Liver (tissue), 3 donors: Measurements from ENCODE around the gene PRSS12.

Experiments used
- EGR1 ChIP-seq, 2 donors: IDR thresholded peaks; 2 replicates each; pipeline ENCODE4 v1.6.1; 2016 to 2018; ENCODE audit warnings: antibody characterized with exemption in 2 of 2, low read depth in 2 of 2
- GABPA ChIP-seq, 2 donors: IDR thresholded peaks in 1 of 2; conservative IDR thresholded peaks in 1 of 2; 2 replicates each; pipeline ENCODE4 v1.6.1; 2016; ENCODE audit warnings: antibody characterized with exemption in 2 of 2, mild to moderate bottlenecking in 1 of 2, moderate library complexity in 1 of 2
- JUND ChIP-seq, 2 donors: IDR thresholded peaks; 2 replicates each; pipeline ENCODE4 v1.6.1; 2016; ENCODE audit warnings: antibody characterized with exemption in 2 of 2
- NR2F2 ChIP-seq: IDR thresholded peaks from 2 replicates; pipeline ENCODE4 v1.6.1; 2016; ENCODE audit warnings: antibody characterized with exemption
- RAD21 ChIP-seq, 2 donors: IDR thresholded peaks; 2 replicates each; pipeline ENCODE4 v1.6.1; 2016; ENCODE audit warnings: antibody characterized with exemption in 2 of 2, mild to moderate bottlenecking in 2 of 2
- RXRA ChIP-seq, 2 donors: IDR thresholded peaks; 2 replicates each; pipeline ENCODE4 v1.6.1; 2017 to 2018; ENCODE audit warnings: antibody characterized with exemption in 2 of 2, mild to moderate bottlenecking in 1 of 2
- SP1 ChIP-seq: IDR thresholded peaks from 2 replicates; pipeline ENCODE4 v1.6.1; 2018; ENCODE audit warnings: antibody characterized with exemption, mild to moderate bottlenecking
- TAF1 ChIP-seq: conservative IDR thresholded peaks from 2 replicates; pipeline ENCODE4 v1.6.1; 2016; ENCODE audit warnings: antibody characterized with exemption, mild to moderate bottlenecking
- YY1 ChIP-seq: IDR thresholded peaks from 2 replicates; pipeline ENCODE4 v1.6.1; 2016; ENCODE audit warnings: antibody characterized with exemption, mild to moderate bottlenecking
- TF ChIP-seq, protein P1 (sequence below): fragments of 150-350 bp; IDR thresholded peaks from 2 replicates; pipeline ENCODE4 v1.5.1; 2017; ENCODE audit warnings: improper control_type of control experiment, low read depth, low read length; ENCODE audit not compliant: missing input control
- TF ChIP-seq, protein P2 (sequence below): IDR thresholded peaks from 2 replicates; pipeline ENCODE4 v1.6.1; 2016; ENCODE audit warnings: antibody characterized with exemption, mild to moderate bottlenecking
- TF ChIP-seq, protein P3 (sequence below): IDR thresholded peaks from 2 replicates; pipeline ENCODE4 v1.6.1; 2016; ENCODE audit warnings: antibody characterized with exemption
- TF ChIP-seq, protein P4 (sequence below): IDR thresholded peaks from 2 replicates; pipeline ENCODE4 v1.6.1; 2016; ENCODE audit warnings: antibody characterized with exemption
- TF ChIP-seq, protein P5 (sequence below): IDR thresholded peaks from 2 replicates; pipeline ENCODE4 v1.6.1; 2016; ENCODE audit warnings: antibody characterized with exemption
- donor health status: healthy.
- donor health status: healthy.

DNA sequence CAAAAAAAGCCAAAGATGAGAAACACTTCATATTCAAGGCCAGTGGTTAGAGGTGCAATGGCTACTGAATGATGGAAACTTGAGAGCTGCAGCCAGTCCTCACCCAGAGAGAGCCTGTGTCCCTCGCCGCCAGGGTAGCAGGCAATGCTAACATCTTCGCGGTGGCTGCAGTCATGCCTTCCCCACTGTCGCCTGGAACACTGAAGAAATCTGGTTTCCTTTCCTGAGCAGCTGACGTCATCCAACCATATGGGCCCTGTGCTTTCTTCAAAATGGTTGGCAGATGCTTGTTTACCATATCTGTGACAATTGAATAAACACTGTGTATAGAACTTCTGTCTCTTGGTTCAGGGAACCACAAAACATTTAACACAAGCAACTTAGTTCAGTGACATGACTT, 39.7 kb downstream of the PRSS12 start:
- TF ChIP-seq EGR1 (IDR thresholded peaks at IDR 0.05; ENCODE audit: low read depth in 2 of 2) = no peak
- TF ChIP-seq, protein P1, sequence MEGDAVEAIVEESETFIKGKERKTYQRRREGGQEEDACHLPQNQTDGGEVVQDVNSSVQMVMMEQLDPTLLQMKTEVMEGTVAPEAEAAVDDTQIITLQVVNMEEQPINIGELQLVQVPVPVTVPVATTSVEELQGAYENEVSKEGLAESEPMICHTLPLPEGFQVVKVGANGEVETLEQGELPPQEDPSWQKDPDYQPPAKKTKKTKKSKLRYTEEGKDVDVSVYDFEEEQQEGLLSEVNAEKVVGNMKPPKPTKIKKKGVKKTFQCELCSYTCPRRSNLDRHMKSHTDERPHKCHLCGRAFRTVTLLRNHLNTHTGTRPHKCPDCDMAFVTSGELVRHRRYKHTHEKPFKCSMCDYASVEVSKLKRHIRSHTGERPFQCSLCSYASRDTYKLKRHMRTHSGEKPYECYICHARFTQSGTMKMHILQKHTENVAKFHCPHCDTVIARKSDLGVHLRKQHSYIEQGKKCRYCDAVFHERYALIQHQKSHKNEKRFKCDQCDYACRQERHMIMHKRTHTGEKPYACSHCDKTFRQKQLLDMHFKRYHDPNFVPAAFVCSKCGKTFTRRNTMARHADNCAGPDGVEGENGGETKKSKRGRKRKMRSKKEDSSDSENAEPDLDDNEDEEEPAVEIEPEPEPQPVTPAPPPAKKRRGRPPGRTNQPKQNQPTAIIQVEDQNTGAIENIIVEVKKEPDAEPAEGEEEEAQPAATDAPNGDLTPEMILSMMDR = no peak
- TF ChIP-seq SP1 = no peak
- TF ChIP-seq RAD21 (IDR thresholded peaks at IDR 0.05) = no peak
- TF ChIP-seq YY1 = no peak
- TF ChIP-seq, protein P2, sequence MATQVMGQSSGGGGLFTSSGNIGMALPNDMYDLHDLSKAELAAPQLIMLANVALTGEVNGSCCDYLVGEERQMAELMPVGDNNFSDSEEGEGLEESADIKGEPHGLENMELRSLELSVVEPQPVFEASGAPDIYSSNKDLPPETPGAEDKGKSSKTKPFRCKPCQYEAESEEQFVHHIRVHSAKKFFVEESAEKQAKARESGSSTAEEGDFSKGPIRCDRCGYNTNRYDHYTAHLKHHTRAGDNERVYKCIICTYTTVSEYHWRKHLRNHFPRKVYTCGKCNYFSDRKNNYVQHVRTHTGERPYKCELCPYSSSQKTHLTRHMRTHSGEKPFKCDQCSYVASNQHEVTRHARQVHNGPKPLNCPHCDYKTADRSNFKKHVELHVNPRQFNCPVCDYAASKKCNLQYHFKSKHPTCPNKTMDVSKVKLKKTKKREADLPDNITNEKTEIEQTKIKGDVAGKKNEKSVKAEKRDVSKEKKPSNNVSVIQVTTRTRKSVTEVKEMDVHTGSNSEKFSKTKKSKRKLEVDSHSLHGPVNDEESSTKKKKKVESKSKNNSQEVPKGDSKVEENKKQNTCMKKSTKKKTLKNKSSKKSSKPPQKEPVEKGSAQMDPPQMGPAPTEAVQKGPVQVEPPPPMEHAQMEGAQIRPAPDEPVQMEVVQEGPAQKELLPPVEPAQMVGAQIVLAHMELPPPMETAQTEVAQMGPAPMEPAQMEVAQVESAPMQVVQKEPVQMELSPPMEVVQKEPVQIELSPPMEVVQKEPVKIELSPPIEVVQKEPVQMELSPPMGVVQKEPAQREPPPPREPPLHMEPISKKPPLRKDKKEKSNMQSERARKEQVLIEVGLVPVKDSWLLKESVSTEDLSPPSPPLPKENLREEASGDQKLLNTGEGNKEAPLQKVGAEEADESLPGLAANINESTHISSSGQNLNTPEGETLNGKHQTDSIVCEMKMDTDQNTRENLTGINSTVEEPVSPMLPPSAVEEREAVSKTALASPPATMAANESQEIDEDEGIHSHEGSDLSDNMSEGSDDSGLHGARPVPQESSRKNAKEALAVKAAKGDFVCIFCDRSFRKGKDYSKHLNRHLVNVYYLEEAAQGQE = no peak
- TF ChIP-seq, protein P3, sequence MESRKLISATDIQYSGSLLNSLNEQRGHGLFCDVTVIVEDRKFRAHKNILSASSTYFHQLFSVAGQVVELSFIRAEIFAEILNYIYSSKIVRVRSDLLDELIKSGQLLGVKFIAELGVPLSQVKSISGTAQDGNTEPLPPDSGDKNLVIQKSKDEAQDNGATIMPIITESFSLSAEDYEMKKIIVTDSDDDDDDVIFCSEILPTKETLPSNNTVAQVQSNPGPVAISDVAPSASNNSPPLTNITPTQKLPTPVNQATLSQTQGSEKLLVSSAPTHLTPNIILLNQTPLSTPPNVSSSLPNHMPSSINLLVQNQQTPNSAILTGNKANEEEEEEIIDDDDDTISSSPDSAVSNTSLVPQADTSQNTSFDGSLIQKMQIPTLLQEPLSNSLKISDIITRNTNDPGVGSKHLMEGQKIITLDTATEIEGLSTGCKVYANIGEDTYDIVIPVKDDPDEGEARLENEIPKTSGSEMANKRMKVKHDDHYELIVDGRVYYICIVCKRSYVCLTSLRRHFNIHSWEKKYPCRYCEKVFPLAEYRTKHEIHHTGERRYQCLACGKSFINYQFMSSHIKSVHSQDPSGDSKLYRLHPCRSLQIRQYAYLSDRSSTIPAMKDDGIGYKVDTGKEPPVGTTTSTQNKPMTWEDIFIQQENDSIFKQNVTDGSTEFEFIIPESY = no peak
- TF ChIP-seq, protein P4, sequence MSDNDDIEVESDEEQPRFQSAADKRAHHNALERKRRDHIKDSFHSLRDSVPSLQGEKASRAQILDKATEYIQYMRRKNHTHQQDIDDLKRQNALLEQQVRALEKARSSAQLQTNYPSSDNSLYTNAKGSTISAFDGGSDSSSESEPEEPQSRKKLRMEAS = no peak
- TF ChIP-seq, protein P5, sequence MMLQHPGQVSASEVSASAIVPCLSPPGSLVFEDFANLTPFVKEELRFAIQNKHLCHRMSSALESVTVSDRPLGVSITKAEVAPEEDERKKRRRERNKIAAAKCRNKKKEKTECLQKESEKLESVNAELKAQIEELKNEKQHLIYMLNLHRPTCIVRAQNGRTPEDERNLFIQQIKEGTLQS = no peak
- TF ChIP-seq TAF1 = no peak
- TF ChIP-seq RXRA (IDR thresholded peaks at IDR 0.05) = no peak
- no peak for TF ChIP-seq GABPA (IDR thresholded peaks at IDR 0.05 in 1 of 2, conservative IDR thresholded peaks at IDR 0.05 in 1 of 2)
- TF ChIP-seq JUND (IDR thresholded peaks at IDR 0.05) = no peak
- TF ChIP-seq NR2F2 = no peak
